SK-N-SH (cell line): Measurements from ENCODE around the gene SEC14L1. TPM values are rescaled to one million over a fixed set of nuclear protein-coding genes. Genes with fewer than 3 reads are reported as not detected.

Source experiments
- CTCF ChIA-PET: fragments of 300-600, 350-600 bp; formaldehyde crosslinking; extraction: SDS; loops from one replicate; lab custom pipeline; 2021; lab: Yijun Ruan, JAX
- POLR2A ChIA-PET: fragments of 350-600 bp; sonication (Branson Sonifier 250); formaldehyde crosslinking; extraction: SDS; loops from one replicate; lab custom pipeline; 2020; ENCODE audit warnings: antibody characterized with exemption, inconsistent platforms; lab: Yijun Ruan, JAX
- DNase-seq: peaks from one replicate; pipeline ENCODE4 v3.0.0; 2012
- H2AFZ ChIP-seq: fragments of 200-600 bp; sonication (generic); 2 replicates; pipeline ENCODE4 v1.8.1; 2016; ENCODE audit warnings: antibody characterized with exemption, mild to moderate bottlenecking, low read depth
- H3F3A ChIP-seq: fragments of 200-600 bp; sonication (generic); replicated peaks from 2 replicates; pipeline ENCODE3; 2016; ENCODE audit warnings: antibody characterized with exemption, mild to moderate bottlenecking; ENCODE audit not compliant: insufficient read depth
- H3K27ac ChIP-seq, 2 experiments: fragments of 200-500 bp in 1 of 2; fragments of 200-600 bp in 1 of 2; sonication (Bioruptor generic) in 1 of 2; sonication (generic), shearing (Covaris generic) in 1 of 2; 2 replicates each; pipeline versions ENCODE4 v1.5.1 to v1.6.1; 2014 to 2016; ENCODE audit warnings: low read depth in 2 of 2, inconsistent platforms in 1 of 2, low read length in 1 of 2, mild to moderate bottlenecking in 1 of 2, mixed read lengths in 1 of 2
- H3K27me3 ChIP-seq: fragments of 200-600 bp; sonication (generic), shearing (Covaris generic); 2 replicates; pipeline ENCODE4 v1.6.1; 2016; ENCODE audit warnings: mixed run types; ENCODE audit not compliant: insufficient read depth
- H3K36me3 ChIP-seq, 2 experiments: fragments of 200-500 bp in 1 of 2; fragments of 200-600 bp in 1 of 2; sonication (Bioruptor generic) in 1 of 2; sonication (generic) in 1 of 2; replicated peaks in 1 of 2; 2 replicates each; pipeline versions ENCODE3 to v1.5.1; 2014 to 2016; ENCODE audit warnings: low read length in 1 of 2, mild to moderate bottlenecking in 1 of 2; ENCODE audit not compliant: insufficient read depth in 2 of 2, control insufficient read depth in 1 of 2
- H3K4me1 ChIP-seq, 2 experiments: fragments of 200-500 bp in 1 of 2; fragments of 200-600 bp in 1 of 2; sonication (Bioruptor generic) in 1 of 2; sonication (generic), shearing (Covaris generic) in 1 of 2; 2 replicates each; pipeline versions ENCODE4 v1.5.1 to v1.6.1; 2014 to 2016; ENCODE audit warnings: low read depth in 1 of 2, low read length in 1 of 2, mixed run types in 1 of 2; ENCODE audit not compliant: insufficient read depth in 2 of 2, control insufficient read depth in 1 of 2
- H3K4me2 ChIP-seq: fragments of 200-600 bp; sonication (generic), shearing (Covaris generic); 2 replicates; pipeline ENCODE4 v1.6.1; 2017; ENCODE audit warnings: mixed run types
- H3K4me3 ChIP-seq, 2 experiments: fragments of 200-500 bp in 1 of 2; fragments of 200-600 bp in 1 of 2; sonication (Bioruptor generic) in 1 of 2; sonication (generic), shearing (Covaris generic) in 1 of 2; 2 replicates each; pipeline versions ENCODE4 v1.5.1 to v1.8.1; 2014 to 2016; ENCODE audit warnings: low read depth in 2 of 2, inconsistent platforms in 1 of 2, low read length in 1 of 2, mild to moderate bottlenecking in 1 of 2, mixed read lengths in 1 of 2, moderate library complexity in 1 of 2
- H3K79me2 ChIP-seq: fragments of 200-600 bp; sonication (generic); 2 replicates; pipeline ENCODE4 v1.8.1; 2017; ENCODE audit warnings: mild to moderate bottlenecking; ENCODE audit not compliant: insufficient read depth
- H3K9ac ChIP-seq: fragments of 200-600 bp; sonication (generic); 2 replicates; pipeline ENCODE4 v1.6.1; 2017; ENCODE audit warnings: mixed run types
- H3K9me2 ChIP-seq: fragments of 200-600 bp; sonication (generic); 2 replicates; pipeline ENCODE4 v1.6.1; 2017; ENCODE audit warnings: mixed run types
- H3K9me3 ChIP-seq: fragments of 200-600 bp; sonication (generic); 2 replicates; pipeline ENCODE4 v1.6.1; 2017; ENCODE audit warnings: mixed run types, mild to moderate bottlenecking, moderate library complexity
- H4K20me1 ChIP-seq: fragments of 200-600 bp; sonication (generic); 2 replicates; pipeline ENCODE4 v1.6.1; 2017; ENCODE audit warnings: mild to moderate bottlenecking, mixed run types; ENCODE audit not compliant: insufficient read depth
- CHD2 ChIP-seq: fragments of 150-350 bp; IDR thresholded peaks from 2 replicates; pipeline ENCODE4 v1.6.1; 2018; ENCODE audit warnings: low read length; ENCODE audit not compliant: partially characterized antibody
- ELF1 ChIP-seq: IDR thresholded peaks from 2 replicates; pipeline ENCODE4 v1.4.0; 2012
- EP300 ChIP-seq, 2 experiments: IDR thresholded peaks; 2 replicates each; pipeline versions ENCODE4 v1.4.0 to v1.6.1; 2012; ENCODE audit warnings: borderline replicate concordance in 1 of 2, low read depth in 1 of 2, low read length in 1 of 2
- EZH2phosphoT487 ChIP-seq: fragments of 200-600 bp; sonication (generic); IDR thresholded peaks from 2 replicates; pipeline ENCODE4 v1.6.1; 2017; ENCODE audit warnings: low read depth, mixed run types, mild to moderate bottlenecking, antibody characterized with exemption, moderate library complexity, borderline replicate concordance
- FOXM1 ChIP-seq: IDR thresholded peaks from 2 replicates; pipeline ENCODE4 v1.4.0; 2012; ENCODE audit warnings: low read depth, mild to moderate bottlenecking
- JUND ChIP-seq: IDR thresholded peaks from 2 replicates; pipeline ENCODE4 v1.4.0; 2012
- MXI1 ChIP-seq: IDR thresholded peaks from 2 replicates; pipeline ENCODE4 v1.6.1; 2012; ENCODE audit warnings: mild to moderate bottlenecking, low read depth, low read length, improper control_type of control experiment
- POLR2AphosphoS5 ChIP-seq: IDR thresholded peaks from 2 replicates; pipeline ENCODE4 v1.6.1; 2012; ENCODE audit warnings: low read depth, low read length
- RCOR1 ChIP-seq: fragments of 150-350 bp; IDR thresholded peaks from 2 replicates; pipeline ENCODE4 v1.6.1; 2017; ENCODE audit warnings: antibody characterized with exemption, low read length
- RFX5 ChIP-seq: IDR thresholded peaks from 2 replicates; pipeline ENCODE4 v1.6.1; 2012; ENCODE audit warnings: mild to moderate bottlenecking, improper control_type of control experiment, low read length
- TAF1 ChIP-seq: IDR thresholded peaks from 2 replicates; pipeline ENCODE4 v1.6.1; 2012; ENCODE audit warnings: low read depth, mild to moderate bottlenecking, low read length, moderate library complexity, borderline replicate concordance
- USF1 ChIP-seq: IDR thresholded peaks from 2 replicates; pipeline ENCODE4 v1.4.0; 2012; ENCODE audit warnings: low read depth, borderline replicate concordance
- ZBTB33 ChIP-seq: IDR thresholded peaks from 2 replicates; pipeline ENCODE4 v1.4.0; 2012; ENCODE audit warnings: low read depth, borderline replicate concordance
- WGBS: methylation state at CpG from one replicate; pipeline ENCODE4 v1.1.6; 2017; ENCODE audit warnings: low lambda C conversion rate; 5-methylcytosine and 5-hydroxymethylcytosine counted together
- polyA plus RNA-seq, 3 experiments: library from polyadenylated mRNA; depleted of rRNA; stranded (reverse); fragments of >200 nt; gene quantifications; 2 replicates each; pipeline ENCODE4 v1.2.3, GENCODE V29; 2012
- TF ChIP-seq, protein P1 (sequence below): fragments of 150-350 bp; IDR thresholded peaks from 2 replicates; pipeline ENCODE4 v1.6.1; 2016; ENCODE audit warnings: mild to moderate bottlenecking, low read depth, low read length
- TF ChIP-seq, protein P2 (sequence below): fragments of 200-600 bp; sonication (generic); IDR thresholded peaks from 2 replicates; pipeline ENCODE4 v1.6.1; 2017; ENCODE audit warnings: antibody characterized with exemption, mild to moderate bottlenecking, moderate library complexity

The SEC14L1 gene
- polyA plus RNA-seq, 1 of the 3 experiments (the other 2 are of a cell fraction): 62.4 TPM

- DNase-seq: peak; percentile 50
- peak overlapping the region; percentile 20; the same call in 1 of the 2 replicates for H3K4me2 ChIP-seq
Observed at GRCh38 chr17:77164483-77165091, 23.8 kb downstream of the SEC14L1 start.

DNA sequence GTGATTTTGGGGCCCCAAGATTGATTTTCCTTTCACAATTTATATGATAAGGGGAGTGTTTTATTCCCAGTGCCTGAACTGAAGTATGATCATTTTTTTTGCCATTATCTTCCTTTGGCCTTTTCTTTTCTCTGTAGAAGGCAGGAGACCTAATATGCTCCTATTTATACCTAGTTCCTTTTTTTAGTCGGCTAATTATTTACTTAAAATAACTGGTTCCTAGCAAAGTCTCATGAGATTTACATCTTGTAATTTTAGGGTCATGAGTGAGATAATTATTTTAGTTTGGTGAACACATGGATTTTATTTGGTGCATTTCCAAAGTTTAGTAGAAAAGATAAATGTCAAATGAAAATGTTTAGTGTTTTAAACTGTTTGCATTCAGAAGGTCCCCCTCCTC is 24.8 kb downstream of the SEC14L1 start:
- Histone ChIP-seq H3K9me3 (peaks cover 26% of the 10 kb centered on the region; the same call in 1 of the 2 replicates), H3K4me3 (no peak overlapping the region), H3K27me3 (no peaks in the 10 kb centered on the region), H3K4me2 (no peak overlapping the region), H3K9me2 (no peaks in the 10 kb centered on the region), H3K27ac (0 out of 4 replicates have a peak overlapping the region, but pooled peaks of 1 of the 2 experiments have one; percentile 54), H3K4me1 (peaks cover 17 to 20% of the 10 kb centered on the region in 2 experiments; a peak in 3 of 4 replicates), H4K20me1 (peaks cover 42% of the 10 kb centered on the region), H3F3A (peaks cover 16% of the 10 kb centered on the region), H3K36me3 (peaks cover 11 to 48% of the 10 kb centered on the region in 2 experiments), H2AFZ (no peak overlapping the region), H3K79me2 (peaks cover 99% of the 10 kb centered on the region), H3K9ac (no peak overlapping the region)
- no peak for TF ChIP-seq RCOR1
- no peak for TF ChIP-seq ZBTB33
- TF ChIP-seq USF1: no peak
- TF ChIP-seq, protein P1, sequence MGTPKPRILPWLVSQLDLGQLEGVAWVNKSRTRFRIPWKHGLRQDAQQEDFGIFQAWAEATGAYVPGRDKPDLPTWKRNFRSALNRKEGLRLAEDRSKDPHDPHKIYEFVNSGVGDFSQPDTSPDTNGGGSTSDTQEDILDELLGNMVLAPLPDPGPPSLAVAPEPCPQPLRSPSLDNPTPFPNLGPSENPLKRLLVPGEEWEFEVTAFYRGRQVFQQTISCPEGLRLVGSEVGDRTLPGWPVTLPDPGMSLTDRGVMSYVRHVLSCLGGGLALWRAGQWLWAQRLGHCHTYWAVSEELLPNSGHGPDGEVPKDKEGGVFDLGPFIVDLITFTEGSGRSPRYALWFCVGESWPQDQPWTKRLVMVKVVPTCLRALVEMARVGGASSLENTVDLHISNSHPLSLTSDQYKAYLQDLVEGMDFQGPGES: no peak
- no peak for TF ChIP-seq CHD2
- no peak for TF ChIP-seq JUND
- TF ChIP-seq ELF1: no peak
- no peak for TF ChIP-seq EP300 (IDR thresholded peaks at IDR 0.05; ENCODE audit: borderline replicate concordance in 1 of 2, low read depth in 1 of 2, low read length in 1 of 2)
- no peak for TF ChIP-seq EZH2phosphoT487
- no peak for TF ChIP-seq POLR2AphosphoS5
- no peak for TF ChIP-seq MXI1
- no peak for TF ChIP-seq FOXM1
- TF ChIP-seq TAF1: no peak
- 17% methylated on average over 1 of the region's 1 CpG for WGBS
- ChIA-PET CTCF (interaction anchor here (1.3 to 1.5 kb wide), 4 partner anchors 12 to 49 kb away, joined by 4 to 5 read pairs (median 5); no protein-coding TSS in a partner anchor), POLR2A (no interaction called here)
- no peak for DNase-seq

More at GRCh38 chr17:77164483-77165091, 23.8 kb downstream of the SEC14L1 start:
- WGBS: 79% methylated on average over 7 of the region's 7 CpGs
- Histone ChIP-seq H4K20me1 (peaks cover 44% of the 10 kb centered on the region), H3K9ac (no peak overlapping the region), H3K9me3 (peaks cover 26% of the 10 kb centered on the region; the same call in 1 of the 2 replicates), H3K4me1 (peaks cover 20 to 27% of the 10 kb centered on the region in 2 experiments; a peak in 3 of 4 replicates), H3F3A (peaks cover 25% of the 10 kb centered on the region), H3K36me3 (peaks cover 11 to 48% of the 10 kb centered on the region in 2 experiments), H3K27ac (peak overlapping the region in 1 of 2 experiments; percentile 54; a peak in 2 of 4 replicates), H3K9me2 (no peaks in the 10 kb centered on the region), H2AFZ (no peak overlapping the region), H3K79me2 (peaks cover 99% of the 10 kb centered on the region), H3K4me3 (no peak overlapping the region), H3K27me3 (no peaks in the 10 kb centered on the region)
- POLR2A ChIA-PET: no interaction called here
- CTCF ChIA-PET: interaction anchor here (0.9 to 1.4 kb wide), 3 partner anchors 13 to 78 kb away, joined by 3 to 5 read pairs (median 5); no protein-coding TSS in a partner anchor
- TF ChIP-seq, protein P2, sequence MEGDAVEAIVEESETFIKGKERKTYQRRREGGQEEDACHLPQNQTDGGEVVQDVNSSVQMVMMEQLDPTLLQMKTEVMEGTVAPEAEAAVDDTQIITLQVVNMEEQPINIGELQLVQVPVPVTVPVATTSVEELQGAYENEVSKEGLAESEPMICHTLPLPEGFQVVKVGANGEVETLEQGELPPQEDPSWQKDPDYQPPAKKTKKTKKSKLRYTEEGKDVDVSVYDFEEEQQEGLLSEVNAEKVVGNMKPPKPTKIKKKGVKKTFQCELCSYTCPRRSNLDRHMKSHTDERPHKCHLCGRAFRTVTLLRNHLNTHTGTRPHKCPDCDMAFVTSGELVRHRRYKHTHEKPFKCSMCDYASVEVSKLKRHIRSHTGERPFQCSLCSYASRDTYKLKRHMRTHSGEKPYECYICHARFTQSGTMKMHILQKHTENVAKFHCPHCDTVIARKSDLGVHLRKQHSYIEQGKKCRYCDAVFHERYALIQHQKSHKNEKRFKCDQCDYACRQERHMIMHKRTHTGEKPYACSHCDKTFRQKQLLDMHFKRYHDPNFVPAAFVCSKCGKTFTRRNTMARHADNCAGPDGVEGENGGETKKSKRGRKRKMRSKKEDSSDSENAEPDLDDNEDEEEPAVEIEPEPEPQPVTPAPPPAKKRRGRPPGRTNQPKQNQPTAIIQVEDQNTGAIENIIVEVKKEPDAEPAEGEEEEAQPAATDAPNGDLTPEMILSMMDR: no peak
- no peak for TF ChIP-seq RFX5
- TF ChIP-seq, all 33 proteins: peak for 0
